LNCaP clone FGC (cell line): ENCODE measurements around the gene CDKL2.

Experiments
- DNase-seq: peaks from one replicate; pipeline ENCODE4 v3.0.0-alpha.2; 2011; ENCODE audit warnings: low read depth
- H3K4me3 ChIP-seq: 2 replicates; pipeline ENCODE4 v1.5.1; 2011; ENCODE audit warnings: mild to moderate bottlenecking, low read depth, low read length, control low read depth
- CTCF ChIP-seq: IDR thresholded peaks from 2 replicates; pipeline ENCODE4 v1.5.1; 2012; ENCODE audit warnings: mild to moderate bottlenecking; ENCODE audit not compliant: control insufficient read depth, insufficient read depth; ENCODE audit errors: extremely low read depth

The CDKL2 gene

GRCh38 chr4:75561789-75562188 lies 68.5 kb downstream of the CDKL2 start:
- DNase-seq, result no peak
- TF ChIP-seq CTCF, result no peak

DNA sequence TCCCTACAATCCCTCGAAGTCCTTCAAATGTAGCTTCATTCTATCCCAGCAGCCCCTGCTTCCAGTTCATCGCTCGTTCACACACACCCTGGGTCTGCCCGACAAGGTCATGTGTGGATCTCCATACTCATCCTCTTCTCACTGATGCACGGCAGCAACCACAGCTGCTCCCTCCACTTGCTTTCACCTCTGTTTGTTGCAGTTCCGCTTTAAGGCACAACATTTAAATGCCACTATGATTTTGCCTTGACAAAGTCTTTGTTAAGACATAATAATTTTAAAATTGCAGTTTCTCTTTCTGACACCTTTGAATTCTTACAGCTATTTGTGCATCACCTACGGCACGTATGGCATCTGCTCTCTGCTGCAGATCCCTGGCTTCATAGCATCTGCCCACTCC lies 72.6 kb downstream of the CDKL2 start:
- no peak overlapping the region for H3K4me3 ChIP-seq
- no peak for DNase-seq
- TF ChIP-seq CTCF, result no peak

More at GRCh38 chr4:75561789-75562188, 68.5 kb downstream of the CDKL2 start:
- H3K4me3 ChIP-seq, result no peak overlapping the region

GRCh38 chr4:75555294-75556164 lies 74.8 kb downstream of the CDKL2 start, which contains the start of gene ODAPH:
TSS of gene ODAPH (plus strand) at chr4:75556066. CDS start at chr4:75556083, 17 bp downstream.
- DNase-seq, result no peak
- TF ChIP-seq CTCF, result peak; percentile 22; the same call in 1 of the 2 replicates
- no peak within 1 kb of the TSS for H3K4me3 ChIP-seq

- H3K4me3 ChIP-seq, result no peak overlapping the region
- DNase-seq, result no peak
- no peak for TF ChIP-seq CTCF
Measured at GRCh38 chr4:75552452-75552851, 77.9 kb downstream of the CDKL2 start.

GRCh38 chr4:75549019-75549418 lies 81.3 kb downstream of the CDKL2 start:
- no peak overlapping the region for H3K4me3 ChIP-seq
- DNase-seq, result no peak
- TF ChIP-seq CTCF, result no peak

DNA sequence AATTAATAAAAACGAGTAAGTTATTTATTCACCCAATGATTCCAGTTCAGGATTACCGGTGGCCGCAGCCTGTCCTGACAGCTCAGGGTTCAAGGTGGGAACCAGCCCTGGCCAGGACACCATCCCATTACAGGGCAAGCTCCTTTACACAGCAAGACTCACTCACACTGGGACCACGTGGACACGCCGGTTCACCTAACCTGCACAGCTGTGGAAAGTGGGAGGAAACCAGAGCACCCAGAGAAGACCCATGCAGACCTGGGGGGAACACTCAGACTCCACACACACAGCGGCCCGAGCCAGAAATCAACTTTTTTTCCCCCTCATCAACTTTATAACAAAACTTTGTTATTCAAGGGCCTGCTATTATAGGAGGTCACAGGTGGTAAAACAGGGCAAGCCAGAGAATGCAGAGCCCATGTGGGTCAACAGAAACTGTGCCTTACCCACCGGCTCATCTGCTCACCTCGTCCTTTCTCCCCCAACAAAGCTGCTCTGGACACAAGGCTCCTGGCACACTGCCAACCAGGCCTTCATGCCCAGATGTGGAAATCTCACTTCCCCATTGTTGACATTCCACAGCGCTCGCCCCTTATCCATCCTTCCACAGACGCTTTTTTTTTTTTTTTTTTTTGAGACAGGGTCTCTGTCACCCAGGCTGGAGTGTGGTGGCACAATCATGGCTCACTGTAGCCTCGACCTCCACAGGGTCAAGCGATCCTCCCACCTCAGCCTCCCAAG lies 82.5 kb downstream of the CDKL2 start:
- DNase-seq, result no peak
- no peak overlapping the region for H3K4me3 ChIP-seq
- no peak for TF ChIP-seq CTCF
